ENCODE results near the gene TNFAIP8L3. TPM values are rescaled to one million over a fixed set of nuclear protein-coding genes. Genes with fewer than 3 reads are reported as not detected.
"Not testable (repeated sequence)": the region's sequence is repeated elsewhere in the genome, so short reads cannot be mapped to it uniquely, and the experiment has no call there.

TNFAIP8L3 gene
- total RNA-seq: 19.3 and 30.9 TPM in 2 replicates
- polyA plus RNA-seq (2012): 35.6 TPM

DNA sequence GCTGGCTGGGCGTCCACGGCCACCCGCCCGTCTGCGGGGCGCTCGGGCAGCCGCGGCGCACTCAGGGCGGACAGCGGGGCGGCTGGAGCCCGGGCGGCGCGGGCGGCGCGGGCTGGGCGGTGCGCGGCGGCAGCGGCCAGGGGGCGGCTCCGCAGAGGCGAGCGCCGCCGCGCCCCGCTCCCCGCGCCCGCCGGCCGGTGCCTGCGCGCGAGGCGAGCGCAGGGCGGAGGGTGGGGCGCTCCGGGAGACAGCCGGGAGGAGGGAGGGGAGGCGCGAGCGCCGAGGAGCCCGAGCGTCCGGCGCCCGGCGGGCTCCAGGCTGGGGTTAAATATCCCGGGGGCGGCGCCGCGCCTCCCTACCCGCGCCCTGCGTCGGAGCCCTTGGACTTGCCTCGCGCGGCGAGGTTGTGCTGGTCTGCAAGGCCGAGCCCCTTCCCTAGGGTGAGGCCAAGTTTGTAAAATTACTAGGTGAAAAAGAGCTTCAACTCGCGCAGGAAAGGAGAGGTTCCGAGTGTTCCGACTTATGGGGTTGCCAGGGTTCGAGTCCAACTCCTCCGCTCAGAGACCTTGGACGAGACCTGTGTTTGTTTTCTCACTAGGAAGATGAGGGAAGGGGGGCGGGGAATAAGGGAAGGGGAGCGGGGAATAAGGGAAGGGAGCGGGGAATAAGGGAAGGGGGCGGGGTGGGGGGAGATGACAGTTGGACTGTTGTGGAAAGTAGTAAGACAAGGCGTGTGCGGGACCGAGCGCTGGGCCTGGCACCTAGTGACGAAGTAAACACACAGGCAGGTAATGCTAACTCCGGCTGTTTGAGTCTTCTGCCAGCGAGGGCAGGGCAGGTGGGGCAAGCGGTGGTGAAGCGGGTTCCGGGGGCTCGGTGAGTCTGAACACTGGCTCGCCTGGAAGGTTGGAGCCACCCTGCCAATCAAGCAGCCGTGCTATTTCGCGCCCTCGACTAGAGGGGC is at the start of gene TNFAIP8L3:
Gene TNFAIP8L3, minus strand, starts transcription at position 301 of the 964 bp plus-strand sequence. CDS start 311 bp downstream, outside the sequence.
- peak; percentile 69 for DNase-seq (ENCODE audit: low read depth)

DNA sequence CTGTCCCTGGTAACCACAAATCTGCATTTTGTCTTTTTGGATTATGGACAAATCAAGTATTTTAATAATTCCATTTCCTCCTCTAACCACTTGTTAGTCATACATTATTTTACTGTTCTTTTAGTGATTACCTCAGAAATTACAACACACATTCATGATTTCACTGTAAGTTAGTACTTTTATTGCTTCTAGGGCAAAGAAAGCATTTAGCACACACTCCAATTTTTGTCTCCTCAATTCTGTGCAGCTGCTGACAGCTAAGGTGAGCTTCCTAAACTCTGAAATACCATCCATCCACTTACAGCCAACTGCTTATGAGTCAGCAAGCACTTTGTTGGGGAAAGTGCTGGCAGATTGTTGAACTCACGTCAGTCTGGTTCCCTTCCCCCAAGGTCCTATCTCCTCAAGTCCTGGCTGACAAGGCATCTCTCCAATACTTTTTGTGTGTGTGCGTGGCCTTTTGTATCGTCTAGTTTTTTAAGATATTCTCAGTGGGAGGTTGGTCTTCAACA is 49.4 kb upstream of the TNFAIP8L3 start:
- DNase-seq (ENCODE audit: low read depth): peak; percentile 80

GRCh38 chr15:51140347-51140746 is 45.6 kb upstream of the TNFAIP8L3 start:
- DNase-seq (ENCODE audit: low read depth): not testable (repeated sequence)

DNA sequence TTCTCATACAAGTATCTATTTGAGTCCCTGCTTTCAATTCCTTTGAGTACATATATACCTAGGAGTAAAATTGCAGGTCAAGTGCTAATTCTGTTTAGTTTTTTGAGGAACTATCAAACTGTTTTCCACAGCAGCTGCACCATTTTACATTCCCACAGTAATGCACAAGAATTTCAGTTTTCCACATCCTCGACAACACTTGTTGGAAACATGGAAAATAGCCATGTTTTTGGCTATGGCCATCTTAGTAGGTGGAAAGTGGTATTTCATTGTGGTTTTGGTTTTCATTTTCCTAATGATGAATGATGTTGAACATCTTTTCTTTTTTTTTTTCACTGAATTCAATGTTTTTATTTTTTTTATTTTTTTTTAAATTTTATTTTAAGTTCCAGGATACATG is 44.4 kb upstream of the TNFAIP8L3 start:
- DNase-seq (ENCODE audit: low read depth): peak; percentile 59

DNA sequence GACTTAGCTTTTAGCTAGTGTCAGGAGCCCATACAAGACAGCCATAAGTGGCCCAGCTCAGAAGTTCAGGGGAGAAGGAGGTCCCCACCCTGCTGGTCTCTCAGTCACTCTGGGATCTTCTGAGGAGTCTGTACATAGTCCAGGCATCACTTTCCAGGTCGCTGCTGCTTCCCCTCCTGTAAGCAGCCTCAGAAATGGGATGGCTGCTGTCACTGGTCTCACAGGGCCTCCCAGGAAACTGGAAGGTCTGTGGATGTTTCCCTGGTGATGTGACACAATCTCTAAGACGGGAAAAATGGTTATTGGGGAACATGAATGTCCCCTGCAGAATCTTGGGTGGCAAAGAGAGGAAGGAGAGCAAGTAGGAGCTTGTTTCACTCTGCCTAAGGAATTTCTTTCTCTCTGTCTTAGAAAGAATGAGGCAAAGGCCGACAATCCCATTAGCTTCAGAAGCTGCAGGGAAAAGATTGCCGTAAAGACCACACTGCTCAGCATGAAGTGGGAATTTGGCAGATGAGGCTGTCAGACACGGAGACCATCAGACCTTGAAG is 43.2 kb upstream of the TNFAIP8L3 start:
- DNase-seq (ENCODE audit: low read depth): no peak

DNA sequence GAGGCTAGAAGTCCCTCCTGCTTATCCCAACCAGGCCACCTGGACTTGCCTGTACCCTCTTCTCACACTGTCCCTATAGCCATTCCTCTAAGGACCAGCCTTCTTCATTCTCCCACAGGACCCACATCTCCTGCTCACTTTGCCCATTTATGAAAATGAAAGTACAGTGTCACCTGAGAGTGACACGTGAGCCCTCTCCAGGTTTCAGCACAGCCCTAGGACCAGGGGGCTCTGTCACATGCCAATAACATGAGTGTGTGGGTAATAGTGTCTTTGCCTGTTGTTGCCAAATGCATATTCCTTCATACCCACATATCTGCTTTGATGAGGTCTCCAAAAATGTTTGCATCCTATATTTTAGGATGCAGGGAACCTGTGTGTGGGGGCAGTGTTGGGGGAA is 42.3 kb upstream of the TNFAIP8L3 start:
- DNase-seq (ENCODE audit: low read depth): no peak

DNA sequence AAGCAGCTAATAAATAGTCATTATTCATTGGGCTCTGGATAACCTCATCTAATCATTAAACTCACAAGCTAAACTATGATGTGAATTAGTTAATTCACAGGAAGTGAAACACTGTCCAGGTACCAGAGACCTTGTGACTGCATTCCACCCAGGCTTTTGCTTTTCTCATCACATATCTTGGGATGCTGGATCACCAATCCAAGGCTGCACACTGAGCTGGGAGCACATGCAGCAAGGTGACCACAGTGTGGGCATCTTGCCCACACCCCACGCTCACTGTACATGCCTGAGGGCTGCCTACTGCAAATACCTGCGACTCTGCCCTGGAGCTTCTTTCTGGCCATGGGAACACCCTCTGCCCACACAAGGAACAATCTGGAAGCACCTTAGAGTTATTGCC is 40.6 kb upstream of the TNFAIP8L3 start:
- DNase-seq (ENCODE audit: low read depth): peak; percentile 55

DNA sequence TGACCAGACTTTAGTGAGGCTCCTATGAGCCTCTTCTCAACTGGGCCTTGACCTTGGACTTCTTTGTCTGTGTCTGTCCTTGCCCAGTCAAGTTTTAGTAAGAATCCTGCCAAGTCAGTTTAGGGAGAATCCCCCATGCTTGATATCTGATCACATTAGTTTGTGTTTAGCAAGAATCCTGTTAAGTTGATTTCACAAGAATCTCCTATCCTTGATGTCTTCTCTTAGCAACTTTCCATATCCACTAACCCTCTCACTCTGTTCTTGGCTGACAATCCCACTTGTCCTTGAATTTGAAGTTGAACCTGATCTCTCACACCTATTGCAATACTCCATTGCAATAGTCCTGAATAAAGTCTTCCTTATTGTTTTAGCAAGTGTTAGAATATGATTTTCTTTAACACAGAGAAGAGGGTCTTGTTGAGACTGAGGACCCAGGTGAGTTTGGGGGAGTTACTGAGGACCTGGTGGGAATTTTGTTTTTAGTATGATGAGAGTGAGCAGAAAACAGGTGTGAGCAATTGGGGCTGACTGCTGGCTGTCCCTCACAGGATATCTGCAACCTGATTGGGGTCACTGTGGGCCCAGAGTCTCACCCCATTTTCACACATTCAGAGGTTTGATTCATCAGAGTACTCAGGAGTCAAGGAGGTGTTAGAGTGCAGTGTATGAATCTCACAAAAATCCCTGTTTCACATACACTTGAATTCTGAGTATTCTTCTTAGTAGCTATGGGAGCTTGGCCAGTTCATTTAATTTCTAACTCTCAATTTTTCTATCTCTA is 39.9 kb upstream of the TNFAIP8L3 start:
- DNase-seq (ENCODE audit: low read depth): no peak

DNA sequence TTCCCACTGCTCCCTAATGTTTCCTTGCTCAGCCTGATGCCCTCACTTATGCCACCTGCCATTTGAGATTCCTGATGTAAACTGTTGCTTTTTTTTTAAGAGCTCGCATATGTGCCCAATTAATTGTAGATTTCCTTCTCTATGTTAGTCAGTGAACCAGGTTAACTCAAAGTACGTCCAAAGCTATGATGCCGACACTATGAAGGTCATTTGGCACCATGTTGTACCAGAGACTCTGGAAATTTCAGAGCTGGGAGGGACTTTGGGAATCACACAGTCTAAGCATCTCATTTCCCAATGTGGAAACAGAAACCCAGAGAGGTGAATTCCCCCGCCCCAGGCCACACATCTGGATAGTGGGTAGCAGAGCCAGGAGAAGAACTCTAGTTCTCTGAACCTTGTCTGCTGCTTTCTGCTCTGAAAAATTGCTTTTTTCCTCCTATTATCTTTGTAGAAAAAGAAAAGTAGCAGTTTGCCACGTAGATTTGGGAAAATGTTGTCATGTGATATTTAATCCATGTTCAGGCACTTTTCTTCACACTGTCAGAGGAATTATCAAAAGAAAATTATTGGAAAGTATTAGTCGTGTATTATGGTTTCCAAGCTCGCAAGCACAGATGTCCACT is 38.5 kb upstream of the TNFAIP8L3 start:
- no peak for DNase-seq (ENCODE audit: low read depth)

DNA sequence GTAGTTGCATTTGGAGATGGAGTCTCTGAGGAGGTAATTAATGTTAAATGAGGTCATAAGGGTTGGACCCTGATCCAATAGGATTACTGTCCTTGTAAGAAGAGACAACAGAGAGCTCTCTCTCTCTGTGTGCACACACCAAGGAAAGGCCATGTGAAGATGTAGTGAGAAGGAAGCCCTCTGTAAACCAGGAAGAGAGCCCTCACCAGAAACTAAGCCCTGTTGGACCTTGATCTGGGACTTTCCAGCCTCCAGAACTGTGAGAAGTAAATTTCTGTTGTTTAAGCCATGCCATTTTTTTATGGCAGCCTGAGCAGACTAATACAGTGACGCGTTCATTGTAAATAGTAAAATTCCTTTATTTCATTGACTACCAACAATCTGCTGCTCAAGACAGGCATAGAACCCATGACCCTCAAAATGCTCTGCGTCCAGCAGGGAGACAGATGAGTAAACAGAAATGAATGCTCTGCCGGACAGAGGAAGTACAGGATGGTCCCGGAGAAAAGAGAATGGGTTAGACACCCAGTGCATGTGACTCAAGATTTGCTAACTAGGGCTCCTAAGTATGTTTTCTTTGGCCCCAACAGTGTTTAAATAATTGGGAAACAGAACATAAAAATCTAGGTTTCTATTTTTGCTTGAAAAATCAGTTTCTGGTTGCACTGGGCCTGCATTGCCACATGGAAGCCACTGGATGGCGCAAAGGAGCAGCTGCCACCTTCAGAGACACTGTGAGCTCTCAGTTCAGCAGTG is 37.9 kb upstream of the TNFAIP8L3 start:
- DNase-seq (ENCODE audit: low read depth): peak; percentile 81

DNA sequence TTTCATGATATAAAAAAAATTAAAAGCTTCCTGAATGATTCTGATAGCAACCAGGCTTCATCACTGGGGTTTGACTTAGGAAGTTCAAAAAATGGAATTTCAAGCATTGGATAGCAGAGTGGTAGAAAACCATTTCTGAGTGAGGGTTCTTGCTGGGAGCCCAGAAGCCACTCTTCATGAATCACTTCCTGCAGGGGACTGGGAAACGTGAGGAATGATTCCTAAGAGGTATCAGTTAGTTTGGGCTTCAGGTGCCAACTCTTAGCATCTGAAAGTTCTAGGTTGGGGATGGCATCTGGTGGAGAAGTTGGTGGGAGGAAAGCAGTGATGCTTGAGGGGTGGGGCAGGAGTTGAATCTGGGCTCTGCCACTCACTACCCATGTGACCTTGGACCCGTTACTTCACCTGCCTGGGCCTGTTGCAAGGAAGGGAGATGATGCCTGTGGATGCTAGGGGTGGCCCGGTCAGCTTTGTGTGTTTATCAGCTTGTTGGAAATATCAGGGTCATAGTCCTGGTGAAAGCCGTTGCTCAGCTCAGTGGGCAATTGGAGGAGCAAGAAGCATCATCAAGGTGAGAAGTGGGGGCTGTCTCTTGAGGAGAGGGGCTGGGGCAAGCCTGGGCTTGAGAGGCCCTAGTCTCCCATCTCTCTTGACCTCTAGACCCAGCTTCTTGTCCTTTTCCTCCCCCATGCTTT is 37.0 kb upstream of the TNFAIP8L3 start:
- no peak for DNase-seq (ENCODE audit: low read depth)

- no peak for DNase-seq (ENCODE audit: low read depth)
Measured at GRCh38 chr15:51130344-51130743, 35.6 kb upstream of the TNFAIP8L3 start.

DNA sequence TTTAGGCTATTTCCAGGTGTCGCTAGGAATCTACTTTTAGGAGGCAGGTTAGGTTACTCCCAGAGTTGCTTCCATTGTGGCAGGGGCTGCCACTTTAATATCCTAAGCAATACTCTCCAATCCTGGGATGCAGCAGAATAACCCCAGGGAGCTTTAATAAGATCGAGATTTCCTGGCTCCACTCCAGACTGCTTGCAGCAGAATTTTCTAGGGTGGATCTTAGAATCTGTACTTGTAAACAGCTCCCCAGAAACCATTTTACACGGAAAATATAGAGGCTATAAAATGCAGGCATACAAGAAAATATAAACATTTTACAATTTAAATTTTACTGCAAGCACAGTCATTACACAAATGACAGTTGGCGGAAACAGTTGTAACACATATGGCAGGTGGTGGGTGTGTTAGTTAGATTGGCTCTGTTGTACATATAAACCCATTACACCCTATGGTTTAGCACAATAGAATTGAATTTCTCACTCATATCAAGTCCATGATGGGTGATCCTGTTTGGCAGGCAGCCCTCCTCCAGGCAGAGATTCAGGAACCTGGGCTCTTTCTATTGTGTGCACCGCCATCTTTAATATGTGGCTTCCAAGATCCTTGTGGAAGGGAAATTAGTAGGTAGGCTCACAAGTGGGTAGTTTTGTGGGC is 35.0 kb upstream of the TNFAIP8L3 start:
- no peak for DNase-seq (ENCODE audit: low read depth)

- no peak for DNase-seq (ENCODE audit: low read depth)
Measured at GRCh38 chr15:51128701-51129100, 34.0 kb upstream of the TNFAIP8L3 start.

DNA sequence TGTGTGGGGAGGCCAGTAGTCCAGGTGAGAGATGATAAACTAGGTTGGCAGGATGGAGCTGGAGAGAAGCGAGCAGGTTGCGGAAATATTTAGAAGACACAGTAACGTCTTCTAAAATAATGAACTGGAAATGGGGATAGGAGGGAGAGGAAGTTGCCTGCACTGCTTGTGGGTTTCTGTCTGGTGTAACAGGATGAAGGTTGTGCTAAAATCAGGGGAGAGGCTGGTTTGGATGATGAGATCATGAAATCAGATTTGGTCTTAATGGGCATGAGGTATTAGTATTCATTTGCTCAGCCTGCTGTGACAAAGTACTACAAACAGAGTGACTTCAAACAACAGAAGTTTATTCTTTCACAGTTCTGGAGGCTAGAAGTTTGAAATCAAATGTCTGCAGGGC is 32.1 kb upstream of the TNFAIP8L3 start:
- DNase-seq (ENCODE audit: low read depth): peak; percentile 66

DNA sequence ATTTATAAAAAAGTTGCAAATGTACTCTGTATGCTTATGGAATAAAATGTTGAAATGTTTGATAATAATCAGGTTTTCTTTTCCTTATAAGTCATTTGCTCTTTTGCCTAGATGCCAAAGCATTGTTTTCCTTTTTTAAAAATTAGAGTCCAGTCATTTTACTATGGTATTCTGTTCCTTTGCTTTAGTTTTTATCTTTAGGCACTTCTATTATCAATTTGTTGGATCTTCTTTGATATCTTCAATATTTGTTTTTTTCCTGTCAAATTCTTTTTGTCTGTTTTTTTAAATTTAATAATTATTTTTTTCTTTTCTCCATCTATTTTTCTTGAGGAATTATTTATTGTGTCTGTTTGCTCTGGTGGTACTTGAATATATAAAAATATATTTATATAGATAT is 28.3 kb upstream of the TNFAIP8L3 start:
- DNase-seq (ENCODE audit: low read depth): not testable (repeated sequence)

DNA sequence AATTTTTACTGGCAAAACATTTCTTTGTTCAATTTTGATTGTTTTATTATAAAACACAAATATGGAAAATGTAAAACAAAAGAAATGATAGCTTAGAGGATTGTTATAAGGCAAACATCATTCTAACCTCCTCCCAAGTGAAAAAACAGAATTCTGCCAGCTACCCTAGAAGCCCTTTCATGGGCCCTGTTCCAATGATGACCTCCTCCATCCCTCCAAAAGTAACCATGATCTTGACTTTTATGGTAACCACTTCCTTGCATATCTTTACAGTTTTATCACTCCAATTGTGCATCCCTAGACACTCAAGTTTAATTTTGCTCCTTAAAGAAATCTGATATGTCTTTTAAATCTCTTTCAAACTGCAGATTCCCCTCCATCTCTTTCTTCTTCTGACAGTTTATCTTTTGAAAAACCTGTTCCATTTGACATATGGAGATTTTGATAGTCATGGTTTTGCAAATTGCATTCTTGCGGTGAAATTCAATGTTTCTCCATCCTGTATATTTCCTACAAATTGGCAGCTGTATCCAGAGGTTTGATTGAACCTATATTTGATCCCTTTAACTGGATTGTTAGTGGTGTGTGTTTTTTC is 27.0 kb upstream of the TNFAIP8L3 start:
- DNase-seq (ENCODE audit: low read depth): no peak

- DNase-seq (ENCODE audit: low read depth): peak; percentile 74
Measured at GRCh38 chr15:51121118-51121517, 26.4 kb upstream of the TNFAIP8L3 start.

DNA sequence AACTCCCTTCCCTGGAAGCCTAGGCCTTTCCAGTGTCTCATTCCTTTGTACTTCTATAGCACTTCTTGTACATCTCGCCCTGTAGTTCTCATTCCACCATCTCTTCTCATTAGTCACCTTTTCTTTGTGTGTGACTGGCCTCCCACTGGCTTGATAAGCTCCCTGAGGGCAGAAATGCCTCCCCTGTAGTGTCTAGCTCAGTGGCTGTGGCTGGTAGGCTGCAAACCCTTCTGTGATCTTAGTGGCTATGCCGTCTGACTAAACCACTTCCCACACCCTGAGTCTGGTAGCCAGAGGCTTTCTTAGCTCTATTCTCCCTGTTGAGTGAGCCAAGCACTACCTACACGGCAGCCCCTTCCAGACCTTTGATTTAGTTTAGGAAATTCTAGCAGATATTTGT is 24.4 kb upstream of the TNFAIP8L3 start:
- DNase-seq (ENCODE audit: low read depth): no peak

Data from myocyte (in vitro differentiated cells).